GM12872 (cell line): ENCODE results near the gene TCF7L2.

Experiments used
- TF ChIP-seq, protein P1 (sequence below): IDR thresholded peaks from 3 replicates; pipeline ENCODE4 v1.5.1; 2011; ENCODE audit warnings: low read depth, mild to moderate bottlenecking, low read length, moderate library complexity; ENCODE audit not compliant: insufficient read depth

Gene TCF7L2

GRCh38 chr10:112960151-112960681 lies 10.2 kb downstream of the TCF7L2 start:
- TF ChIP-seq, protein P1, sequence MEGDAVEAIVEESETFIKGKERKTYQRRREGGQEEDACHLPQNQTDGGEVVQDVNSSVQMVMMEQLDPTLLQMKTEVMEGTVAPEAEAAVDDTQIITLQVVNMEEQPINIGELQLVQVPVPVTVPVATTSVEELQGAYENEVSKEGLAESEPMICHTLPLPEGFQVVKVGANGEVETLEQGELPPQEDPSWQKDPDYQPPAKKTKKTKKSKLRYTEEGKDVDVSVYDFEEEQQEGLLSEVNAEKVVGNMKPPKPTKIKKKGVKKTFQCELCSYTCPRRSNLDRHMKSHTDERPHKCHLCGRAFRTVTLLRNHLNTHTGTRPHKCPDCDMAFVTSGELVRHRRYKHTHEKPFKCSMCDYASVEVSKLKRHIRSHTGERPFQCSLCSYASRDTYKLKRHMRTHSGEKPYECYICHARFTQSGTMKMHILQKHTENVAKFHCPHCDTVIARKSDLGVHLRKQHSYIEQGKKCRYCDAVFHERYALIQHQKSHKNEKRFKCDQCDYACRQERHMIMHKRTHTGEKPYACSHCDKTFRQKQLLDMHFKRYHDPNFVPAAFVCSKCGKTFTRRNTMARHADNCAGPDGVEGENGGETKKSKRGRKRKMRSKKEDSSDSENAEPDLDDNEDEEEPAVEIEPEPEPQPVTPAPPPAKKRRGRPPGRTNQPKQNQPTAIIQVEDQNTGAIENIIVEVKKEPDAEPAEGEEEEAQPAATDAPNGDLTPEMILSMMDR = no peak

- TF ChIP-seq, protein P1 = no peak
Observed at GRCh38 chr10:112961609-112962008, 11.6 kb downstream of the TCF7L2 start.

DNA sequence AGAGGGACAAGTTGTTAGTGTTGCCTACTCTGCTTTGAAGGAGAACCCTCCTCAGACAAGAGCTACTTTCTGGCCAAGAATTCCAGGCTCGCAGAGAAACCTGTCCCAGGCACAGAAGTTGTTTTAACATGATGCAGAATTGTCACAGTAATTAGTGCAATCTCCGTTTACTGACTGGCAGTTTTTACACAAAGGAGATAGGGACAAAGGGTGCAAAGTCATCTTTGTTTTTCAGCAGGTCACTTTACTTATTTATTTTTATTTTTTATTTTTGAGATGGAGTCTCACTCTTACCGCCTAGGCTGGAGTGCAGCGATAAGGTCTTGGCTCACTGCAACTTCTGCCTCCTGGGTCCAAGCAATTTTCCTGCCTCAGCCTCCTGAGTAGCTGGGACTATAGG lies 12.3 kb downstream of the TCF7L2 start:
- TF ChIP-seq, protein P1 = no peak

DNA sequence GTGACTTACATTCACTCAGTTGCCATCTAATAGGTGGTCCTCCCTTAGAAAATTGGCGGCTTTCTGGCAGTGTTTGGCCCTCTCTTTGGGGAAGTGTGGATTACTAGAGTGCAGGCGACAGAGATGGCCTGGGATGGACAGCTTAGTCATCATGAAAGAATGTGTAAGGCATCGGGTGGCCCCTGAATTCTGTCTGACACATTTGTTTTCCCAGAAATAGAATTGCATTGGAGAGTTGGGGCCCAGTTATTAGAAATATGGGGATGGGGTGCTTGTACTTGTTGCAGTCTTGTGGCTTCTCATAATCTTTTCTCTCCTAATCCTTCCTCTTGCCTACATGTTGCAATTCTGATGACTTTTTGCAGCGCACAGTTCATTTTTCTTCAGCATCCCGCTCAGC lies 13.8 kb downstream of the TCF7L2 start:
- TF ChIP-seq, protein P1 = no peak

DNA sequence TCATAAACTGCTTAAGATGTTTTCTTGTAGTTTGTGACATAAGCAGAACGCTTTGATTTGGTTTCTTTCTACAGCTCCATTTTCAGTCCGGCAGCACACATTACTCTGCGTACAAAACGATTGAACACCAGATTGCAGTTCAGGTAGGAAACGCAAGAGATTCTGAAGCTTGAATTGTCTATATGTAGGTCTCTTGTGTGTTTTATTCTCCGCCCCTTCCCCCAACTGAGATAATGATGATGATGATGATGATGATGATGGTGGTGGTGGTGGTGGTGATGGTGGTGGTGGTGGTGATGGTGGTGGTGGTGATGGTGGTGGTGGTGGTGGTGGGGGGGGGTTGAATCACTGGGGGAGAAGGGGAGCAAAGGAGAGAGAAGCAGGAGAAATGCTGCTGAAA lies 14.4 kb downstream of the TCF7L2 start:
- TF ChIP-seq, protein P1 = no peak

DNA sequence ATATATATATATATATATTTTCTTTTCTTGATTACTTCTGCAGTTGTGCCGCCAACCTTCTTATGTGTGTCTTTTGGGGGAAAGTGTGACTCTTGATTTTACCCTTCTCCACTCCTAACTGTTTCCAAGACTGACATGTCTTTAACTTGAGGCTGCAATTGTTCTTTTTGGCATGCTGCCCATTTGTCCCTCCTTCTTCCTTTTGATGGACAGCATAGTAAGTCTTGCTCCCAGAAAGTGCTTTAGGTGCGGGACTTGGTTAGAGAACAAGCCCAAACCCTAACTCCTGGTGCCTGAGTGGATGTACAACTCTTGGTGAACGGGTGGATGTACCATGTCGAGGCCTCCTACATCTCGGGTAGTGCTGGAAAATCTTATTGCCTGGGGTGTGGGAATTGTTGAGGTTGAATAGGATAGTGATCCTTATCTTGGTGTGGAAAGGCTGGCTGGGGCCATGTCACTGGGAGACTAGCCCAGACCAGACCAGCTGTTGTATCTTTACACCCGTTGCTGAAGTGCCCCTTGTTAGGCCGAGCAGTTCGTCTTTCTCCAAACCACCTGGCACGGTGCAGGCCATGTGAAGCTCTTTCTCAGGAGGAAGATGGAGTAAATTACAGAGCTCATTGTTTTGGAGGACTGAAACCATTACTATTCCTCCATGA lies 16.3 kb downstream of the TCF7L2 start:
- TF ChIP-seq, protein P1 = no peak

DNA sequence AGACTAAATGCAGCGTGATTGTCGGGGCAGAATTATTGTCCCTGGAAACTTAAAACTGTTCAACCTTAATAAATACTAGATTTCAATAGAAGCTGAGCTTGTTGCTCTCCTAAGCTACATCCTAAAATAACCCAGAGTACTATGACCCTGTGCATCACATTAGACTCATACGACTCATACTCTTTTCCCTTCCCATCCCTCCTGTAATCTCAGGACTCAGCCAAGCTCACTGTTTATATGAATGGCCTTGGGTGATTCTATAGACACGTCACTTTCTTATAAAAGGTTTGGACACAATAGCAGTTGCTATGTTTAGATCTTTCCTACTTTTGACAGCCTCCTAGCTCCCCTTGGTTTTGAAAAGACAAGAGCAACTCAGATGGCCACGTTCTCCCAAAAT lies 17.2 kb downstream of the TCF7L2 start:
- TF ChIP-seq, protein P1 = no peak
